Transverse colon (tissue), 3 donors: Measurements from ENCODE around the gene ZC3H14.

ENCODE experiments used
- EP300 ChIP-seq: sonication (generic); formaldehyde crosslinking; IDR thresholded peaks from one replicate; pipeline ENCODE4 v1.6.1; 2017; ENCODE audit warnings: antibody characterized with exemption, low read depth
- POLR2A ChIP-seq: fragments of 450-650 bp; IDR thresholded peaks from one replicate; pipeline ENCODE4 v1.6.1; 2016; ENCODE audit warnings: antibody characterized with exemption, mild to moderate bottlenecking, moderate library complexity
- TF ChIP-seq, protein P1 (sequence below), 5 experiments: fragments of 200-600 bp in 3 of 5; fragments of 450-650 bp in 2 of 5; sonication (generic) in 3 of 5; IDR thresholded peaks; 1 replicate in 2 of 5; 2 replicates in 3 of 5; pipeline ENCODE4 v1.5.1; 2016 to 2017; ENCODE audit warnings: antibody characterized with exemption in 5 of 5, inconsistent platforms in 3 of 5, mild to moderate bottlenecking in 2 of 5, moderate library complexity in 1 of 5

DNA sequence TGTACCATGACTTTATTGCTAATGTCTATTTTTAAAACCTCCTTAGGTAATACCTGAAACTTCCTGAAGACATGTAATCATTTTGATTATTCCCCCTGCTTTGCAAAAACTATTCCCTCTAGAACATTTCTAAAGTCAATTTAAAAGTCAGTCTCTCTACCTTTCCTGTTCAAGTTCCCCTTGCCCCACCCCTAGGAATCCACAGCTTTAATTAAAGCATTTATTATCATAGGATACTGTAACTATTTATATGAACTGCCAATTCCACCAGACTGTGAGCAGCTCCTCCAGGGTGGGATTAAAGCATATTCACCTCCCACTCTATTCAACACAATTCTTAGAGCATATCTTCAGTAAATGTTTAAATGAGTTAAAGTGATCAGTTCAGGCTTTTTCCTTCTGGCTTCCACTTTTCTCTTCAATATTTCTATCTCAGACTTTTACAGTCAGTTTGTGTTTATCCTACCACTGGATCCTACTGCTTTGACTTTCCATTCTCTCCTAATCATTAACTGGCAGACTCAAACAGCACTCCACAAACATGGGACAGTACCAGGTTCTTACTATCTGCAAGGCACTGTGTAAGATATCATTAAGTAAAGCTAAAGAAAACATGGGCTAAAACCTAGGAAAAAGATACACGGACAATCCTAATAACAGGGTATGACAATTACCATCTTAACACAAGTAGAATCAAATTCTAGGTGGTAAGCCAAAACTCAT, 47.2 kb upstream of the ZC3H14 start:
- TF ChIP-seq EP300, result no peak
- TF ChIP-seq POLR2A, result no peak
- TF ChIP-seq, protein P1, sequence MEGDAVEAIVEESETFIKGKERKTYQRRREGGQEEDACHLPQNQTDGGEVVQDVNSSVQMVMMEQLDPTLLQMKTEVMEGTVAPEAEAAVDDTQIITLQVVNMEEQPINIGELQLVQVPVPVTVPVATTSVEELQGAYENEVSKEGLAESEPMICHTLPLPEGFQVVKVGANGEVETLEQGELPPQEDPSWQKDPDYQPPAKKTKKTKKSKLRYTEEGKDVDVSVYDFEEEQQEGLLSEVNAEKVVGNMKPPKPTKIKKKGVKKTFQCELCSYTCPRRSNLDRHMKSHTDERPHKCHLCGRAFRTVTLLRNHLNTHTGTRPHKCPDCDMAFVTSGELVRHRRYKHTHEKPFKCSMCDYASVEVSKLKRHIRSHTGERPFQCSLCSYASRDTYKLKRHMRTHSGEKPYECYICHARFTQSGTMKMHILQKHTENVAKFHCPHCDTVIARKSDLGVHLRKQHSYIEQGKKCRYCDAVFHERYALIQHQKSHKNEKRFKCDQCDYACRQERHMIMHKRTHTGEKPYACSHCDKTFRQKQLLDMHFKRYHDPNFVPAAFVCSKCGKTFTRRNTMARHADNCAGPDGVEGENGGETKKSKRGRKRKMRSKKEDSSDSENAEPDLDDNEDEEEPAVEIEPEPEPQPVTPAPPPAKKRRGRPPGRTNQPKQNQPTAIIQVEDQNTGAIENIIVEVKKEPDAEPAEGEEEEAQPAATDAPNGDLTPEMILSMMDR (IDR thresholded peaks at IDR 0.05), result no peak
